H1 (cell line): ENCODE results near the gene RNU1-4. TPM values are rescaled to one million over a fixed set of nuclear protein-coding genes. Genes with fewer than 3 reads are reported as not detected.
"Not testable (repeated sequence)": the region's sequence is repeated elsewhere in the genome, so short reads cannot be mapped to it uniquely, and the experiment has no call there.

ENCODE experiments used
- CTCF ChIA-PET: fragments of 300-600 bp; sonication (Branson Sonifier 250); formaldehyde crosslinking; loops from one replicate; lab custom pipeline; 2021; ENCODE audit not compliant: partially characterized antibody; lab: Charles Lee
- POLR2A ChIA-PET: fragments of 300-600 bp; sonication (Branson Sonifier 250); formaldehyde crosslinking; loops from one replicate; lab custom pipeline; 2021; ENCODE audit warnings: inconsistent platforms; ENCODE audit not compliant: partially characterized antibody; lab: Charles Lee
- DNase-seq, 2 experiments: peaks; one replicate each; pipeline versions ENCODE4 v3.0.0 to v3.0.0-alpha.2; 2010 to 2022; ENCODE audit warnings: low spot score in 2 of 2, low read depth in 1 of 2, mixed read lengths in 1 of 2
- FAIRE-seq: peaks from 2 replicates; lab custom pipeline; 2011; peaks lifted over from hg19 to GRCh38; lab: Jason Lieb, UNC
- H2AFZ ChIP-seq: 2 replicates; pipeline ENCODE4 v1.8.1; 2012; ENCODE audit warnings: low read length, inconsistent platforms
- H2AK5ac ChIP-seq: 2 replicates; pipeline ENCODE4 v1.6.1; 2013; ENCODE audit warnings: low read depth, low read length
- H2BK120ac ChIP-seq: replicated peaks from 2 replicates; pipeline ENCODE3; 2013; ENCODE audit warnings: low read depth, low read length, inconsistent platforms
- H2BK12ac ChIP-seq: 2 replicates; pipeline ENCODE4 v1.6.1; 2013; ENCODE audit warnings: low read depth, low read length
- H2BK15ac ChIP-seq: 2 replicates; pipeline ENCODE4 v1.6.1; 2013; ENCODE audit warnings: low read length
- H2BK20ac ChIP-seq: 2 replicates; pipeline ENCODE4 v1.6.1; 2013; ENCODE audit warnings: low read length
- H2BK5ac ChIP-seq: 2 replicates; pipeline ENCODE4 v1.6.1; 2013; ENCODE audit warnings: low read depth, low read length
- H3K14ac ChIP-seq: 2 replicates; pipeline ENCODE4 v1.6.1; 2013; ENCODE audit warnings: inconsistent platforms; ENCODE audit not compliant: insufficient read length
- H3K18ac ChIP-seq: 2 replicates; pipeline ENCODE4 v1.6.1; 2013; ENCODE audit warnings: low read length; ENCODE audit errors: extremely low read depth
- H3K23ac ChIP-seq: 2 replicates; pipeline ENCODE4 v1.6.1; 2013; ENCODE audit warnings: inconsistent platforms; ENCODE audit not compliant: insufficient read length
- H3K23me2 ChIP-seq: 2 replicates; pipeline ENCODE4 v1.6.1; 2013; ENCODE audit warnings: low read depth, low read length
- H3K27ac ChIP-seq: 2 replicates; pipeline ENCODE4 v1.6.1; 2011; ENCODE audit warnings: low read depth, low read length, inconsistent platforms
- H3K27me3 ChIP-seq, 4 experiments: replicated peaks in 1 of 4; 1 replicate in 1 of 4; 2 replicates in 3 of 4; pipeline versions ENCODE4 v1.6.1 to v1.8.1; 2011 to 2013; ENCODE audit warnings: low read length in 3 of 4, mild to moderate bottlenecking in 3 of 4, inconsistent platforms in 2 of 4, mixed read lengths in 2 of 4, moderate library complexity in 1 of 4; ENCODE audit not compliant: control insufficient read depth in 3 of 4, insufficient read depth in 3 of 4; ENCODE audit errors: extremely low read depth in 1 of 4
- H3K36me3 ChIP-seq, 4 experiments: 2 replicates each; pipeline versions ENCODE4 v1.6.1 to v1.8.1; 2011 to 2013; ENCODE audit warnings: mild to moderate bottlenecking in 4 of 4, low read length in 3 of 4, moderate library complexity in 2 of 4, control low read depth in 1 of 4, inconsistent platforms in 1 of 4; ENCODE audit not compliant: insufficient read depth in 4 of 4, control insufficient read depth in 2 of 4
- H3K4ac ChIP-seq: replicated peaks from 2 replicates; pipeline ENCODE3; 2013; ENCODE audit warnings: low read length, low read depth, mixed read lengths, inconsistent platforms; ENCODE audit not compliant: insufficient read length
- H3K4me1 ChIP-seq, 4 experiments: replicated peaks in 1 of 4; 1 replicate in 1 of 4; 2 replicates in 3 of 4; pipeline versions ENCODE4 v1.6.1 to v1.8.1; 2011 to 2013; ENCODE audit warnings: low read length in 3 of 4, inconsistent platforms in 2 of 4, mixed read lengths in 1 of 4; ENCODE audit not compliant: insufficient read depth in 4 of 4, control insufficient read depth in 3 of 4
- H3K4me2 ChIP-seq, 2 experiments: 2 replicates each; pipeline versions ENCODE4 v1.6.1 to v1.8.1; 2011 to 2013; ENCODE audit warnings: low read depth in 2 of 2, low read length in 2 of 2, control low read depth in 1 of 2, inconsistent platforms in 1 of 2, mild to moderate bottlenecking in 1 of 2; ENCODE audit not compliant: insufficient read depth in 1 of 2
- H3K4me3 ChIP-seq, 4 experiments: fragments of 200-600, 300-600 bp in 1 of 4; sonication (generic), shearing (Covaris generic), sonication (Bioruptor Twin) in 1 of 4; 2 replicates each; pipeline versions ENCODE4 v1.5.1 to v1.8.1; 2011 to 2016; ENCODE audit warnings: low read length in 4 of 4, low read depth in 3 of 4, control low read depth in 2 of 4, inconsistent platforms in 2 of 4, mild to moderate bottlenecking in 2 of 4, mixed read lengths in 1 of 4, moderate library complexity in 1 of 4; ENCODE audit not compliant: insufficient read depth in 2 of 4; ENCODE audit errors: extremely low read depth in 1 of 4
- H3K56ac ChIP-seq: replicated peaks from 2 replicates; pipeline ENCODE3; 2013; ENCODE audit warnings: low read depth, mild to moderate bottlenecking, mixed read lengths, low read length, inconsistent platforms; ENCODE audit not compliant: insufficient read length
- H3K79me1 ChIP-seq: 2 replicates; pipeline ENCODE4 v1.6.1; 2013; ENCODE audit warnings: low read depth, low read length, control low read depth
- H3K79me2 ChIP-seq, 2 experiments: 2 replicates each; pipeline versions ENCODE4 v1.6.1 to v1.8.1; 2012 to 2013; ENCODE audit warnings: low read length in 2 of 2, mild to moderate bottlenecking in 2 of 2, inconsistent platforms in 1 of 2; ENCODE audit not compliant: insufficient read depth in 2 of 2, control insufficient read depth in 1 of 2
- H3K9ac ChIP-seq, 4 experiments: replicated peaks in 1 of 4; 1 replicate in 1 of 4; 2 replicates in 3 of 4; pipeline versions ENCODE4 v1.6.1 to v1.8.1; 2011 to 2013; ENCODE audit warnings: low read depth in 3 of 4, low read length in 3 of 4, control low read depth in 2 of 4, mild to moderate bottlenecking in 2 of 4, moderate library complexity in 2 of 4, inconsistent platforms in 1 of 4; ENCODE audit errors: extremely low read depth in 1 of 4
- H3K9me3 ChIP-seq, 2 experiments: 2 replicates each; pipeline versions ENCODE4 v1.6.1 to v1.8.1; 2012 to 2013; ENCODE audit warnings: mild to moderate bottlenecking in 2 of 2, moderate library complexity in 2 of 2, control low read depth in 1 of 2, inconsistent platforms in 1 of 2, low read depth in 1 of 2, low read length in 1 of 2, mixed read lengths in 1 of 2; ENCODE audit not compliant: insufficient read depth in 2 of 2
- H4K20me1 ChIP-seq, 2 experiments: replicated peaks in 1 of 2; 2 replicates each; pipeline versions ENCODE3 to v1.8.1; 2011 to 2013; ENCODE audit warnings: inconsistent platforms in 2 of 2, low read length in 2 of 2, mild to moderate bottlenecking in 1 of 2; ENCODE audit not compliant: insufficient read depth in 2 of 2, control insufficient read depth in 1 of 2
- H4K5ac ChIP-seq: 2 replicates; pipeline ENCODE4 v1.6.1; 2013; ENCODE audit warnings: low read length, low read depth, mixed read lengths, inconsistent platforms; ENCODE audit not compliant: insufficient read length
- H4K8ac ChIP-seq: 2 replicates; pipeline ENCODE4 v1.8.0; 2013; ENCODE audit warnings: mild to moderate bottlenecking, moderate library complexity, low read length, inconsistent platforms; ENCODE audit not compliant: insufficient read depth; ENCODE audit errors: extremely low read depth
- H4K91ac ChIP-seq: replicated peaks from 2 replicates; pipeline ENCODE3; 2013; ENCODE audit warnings: low read length, mixed read lengths, inconsistent platforms; ENCODE audit not compliant: insufficient read length
- WGBS, 2 experiments: shearing (Covaris generic) in 1 of 2; methylation state at CpG; one replicate each; pipeline versions ENCODE4 v1.1.6 to v1.1.7; 2013 to 2015; ENCODE audit warnings: low lambda C conversion rate in 2 of 2, mixed read lengths in 2 of 2, inconsistent platforms in 1 of 2, low coverage in 1 of 2, missing lambda C conversion rate in 1 of 2; ENCODE audit not compliant: insufficient replicate concordance in 2 of 2, insufficient coverage in 1 of 2, insufficient read length in 1 of 2; ENCODE audit errors: extremely low coverage in 1 of 2, missing lambda C conversion rate in 1 of 2; 5-methylcytosine and 5-hydroxymethylcytosine counted together
- long read RNA-seq, 2 experiments: library from RNA in 1 of 2; library from capped mRNA in 1 of 2; stranded (forward); transcript quantifications; one replicate each; pipeline ENCODE4 v2.0.0, GENCODE V29; 2021; ENCODE audit warnings: inconsistent platforms in 1 of 2
- polyA minus RNA-seq, 3 experiments: library from RNA; depleted of rRNA, polyadenylated mRNA; stranded (reverse); fragments of >200 nt; gene quantifications; 1 replicate in 2 of 3; 2 replicates in 1 of 3; pipeline ENCODE4 v1.2.3, GENCODE V29; 2011
- polyA plus RNA-seq, 7 experiments: library from polyadenylated mRNA; depleted of rRNA in 3 of 7; stranded (reverse) in 5 of 7; unstranded in 2 of 7; fragments of >200 nt in 5 of 7; fragments of 200-250 nt in 2 of 7; gene quantifications; 1 replicate in 5 of 7; 2 replicates in 1 of 7; 4 replicates in 1 of 7; pipeline versions ENCODE4 v1.2.1 to v1.2.3, GENCODE V29; 2011 to 2013; ENCODE audit warnings: missing spikeins in 2 of 7, mixed read lengths in 2 of 7
- total RNA-seq: library from RNA; stranded (reverse); fragmentation: NEBNext Ultra II Directional; extraction: Animal tissue kit (Norgen Biotek cat#: 25700); gene quantifications from 2 replicates; pipeline ENCODE4 v1.2.1, GENCODE V29; 2021

RNU1-4 gene
- 1,303 and 1,497 TPM in 2 replicates for total RNA-seq
- polyA plus RNA-seq (2011; rRNA removed) = under 0.01 and 145 TPM in 2 replicates
- polyA plus RNA-seq (2011; cell fraction: cytosol; rRNA removed) = under 0.01 TPM
- polyA plus RNA-seq (2011; cell fraction: nucleus; rRNA removed) = under 0.01 TPM
- 20.3 to 94.3 TPM in 2 of 4 replicates, not detected in the others for polyA plus RNA-seq (2012, experiment 1 of 2)
- polyA plus RNA-seq (2012, experiment 2 of 2) = not detected
- not detected for polyA plus RNA-seq (2013, experiment 1 of 2)
- not detected for polyA plus RNA-seq (2013, experiment 2 of 2)
- polyA minus RNA-seq (2011; rRNA and poly(A)+ RNA removed) = 10,411 and 22,262 TPM in 2 replicates
- 59,319 TPM for polyA minus RNA-seq (2011; cell fraction: cytosol; rRNA and poly(A)+ RNA removed)
- 43,973 TPM for polyA minus RNA-seq (2011; cell fraction: nucleus; rRNA and poly(A)+ RNA removed)
- long read RNA-seq, experiment 1, partial matches to known transcripts = 0 of 1 reads
- long read RNA-seq, experiment 1, other reads (novel, unspliced or antisense) = 0 of 1 reads
- long read RNA-seq, experiment 2, partial matches to known transcripts = 0 of 1 reads
- long read RNA-seq, experiment 2, other reads (novel, unspliced or antisense) = 0 of 1 reads

DNA sequence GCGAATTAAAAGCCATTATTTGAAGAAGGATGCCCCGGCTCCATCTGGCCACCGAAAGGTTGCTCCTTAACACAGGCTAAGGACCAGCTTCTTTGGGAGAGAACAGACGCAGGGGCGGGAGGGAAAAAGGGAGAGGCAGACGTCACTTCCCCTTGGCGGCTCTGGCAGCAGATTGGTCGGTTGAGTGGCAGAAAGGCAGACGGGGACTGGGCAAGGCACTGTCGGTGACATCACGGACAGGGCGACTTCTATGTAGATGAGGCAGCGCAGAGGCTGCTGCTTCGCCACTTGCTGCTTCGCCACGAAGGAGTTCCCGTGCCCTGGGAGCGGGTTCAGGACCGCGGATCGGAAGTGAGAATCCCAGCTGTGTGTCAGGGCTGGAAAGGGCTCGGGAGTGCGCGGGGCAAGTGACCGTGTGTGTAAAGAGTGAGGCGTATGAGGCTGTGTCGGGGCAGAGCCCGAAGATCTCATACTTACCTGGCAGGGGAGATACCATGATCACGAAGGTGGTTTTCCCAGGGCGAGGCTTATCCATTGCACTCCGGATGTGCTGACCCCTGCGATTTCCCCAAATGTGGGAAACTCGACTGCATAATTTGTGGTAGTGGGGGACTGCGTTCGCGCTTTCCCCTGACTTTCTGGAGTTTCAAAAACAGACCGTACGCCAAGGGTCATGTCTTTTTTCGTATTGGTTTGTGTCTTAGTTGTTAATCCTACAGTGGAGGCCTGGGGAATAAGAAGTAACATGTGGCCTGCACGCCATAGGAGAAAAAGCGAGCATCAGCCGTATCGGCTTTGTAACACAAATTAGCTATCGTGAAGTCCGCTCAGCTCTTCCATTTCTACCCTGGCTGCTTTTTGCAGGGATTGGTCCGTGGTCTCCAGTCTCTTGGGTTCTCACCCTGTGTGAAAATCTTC is at the start of gene RNU1-4:
Gene RNU1-4 (plus strand): TSS at position 470 of the 918 bp plus-strand sequence.
- H4K91ac ChIP-seq, H3K18ac ChIP-seq, H3K4me1 ChIP-seq, H3K4me3 ChIP-seq, H4K5ac ChIP-seq, H2AFZ ChIP-seq, H3K14ac ChIP-seq, H3K4me2 ChIP-seq, FAIRE-seq, H3K9ac ChIP-seq, H3K56ac ChIP-seq, H3K79me1 ChIP-seq, H2BK5ac ChIP-seq, H3K36me3 ChIP-seq, H2BK15ac ChIP-seq, DNase-seq, H2BK20ac ChIP-seq, H2BK120ac ChIP-seq, H3K23me2 ChIP-seq, H3K27ac ChIP-seq, H4K8ac ChIP-seq, H2BK12ac ChIP-seq, H3K79me2 ChIP-seq, POLR2A ChIA-PET, H3K4ac ChIP-seq, H2AK5ac ChIP-seq, H3K23ac ChIP-seq, CTCF ChIA-PET, H4K20me1 ChIP-seq, H3K9me3 ChIP-seq, H3K27me3 ChIP-seq: not testable (repeated sequence)
- WGBS, 2 experiments = no CpG with 5 or more reads among the region's 46 CpGs
